ENCODE data around the gene UMPS.

DNA sequence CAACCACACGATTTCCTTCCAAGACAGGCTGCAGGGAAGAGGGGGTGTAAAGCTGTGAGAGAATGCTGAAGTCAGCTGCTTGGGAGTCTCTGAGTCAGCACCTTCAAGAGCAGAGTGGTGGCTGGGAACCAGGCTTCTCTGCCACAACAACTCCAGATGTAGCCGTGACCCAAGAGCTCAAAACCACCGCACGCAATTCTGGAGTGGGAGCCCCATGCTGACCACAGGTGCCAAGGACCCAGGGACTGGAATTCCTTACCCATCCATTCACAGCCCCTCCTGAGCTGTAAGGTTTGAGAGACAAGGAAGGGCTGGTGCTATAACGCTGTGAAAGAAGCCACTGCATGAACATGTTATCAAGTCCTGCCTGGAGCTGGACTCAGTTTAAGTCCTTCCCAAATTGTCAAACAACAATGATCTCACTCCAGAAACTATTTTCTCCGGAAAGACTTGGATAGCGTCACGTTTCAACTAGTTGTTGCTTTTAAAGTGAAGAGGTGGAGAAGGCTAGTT lies 61.4 kb downstream of the UMPS start:
- TF ChIP-seq, protein P1, sequence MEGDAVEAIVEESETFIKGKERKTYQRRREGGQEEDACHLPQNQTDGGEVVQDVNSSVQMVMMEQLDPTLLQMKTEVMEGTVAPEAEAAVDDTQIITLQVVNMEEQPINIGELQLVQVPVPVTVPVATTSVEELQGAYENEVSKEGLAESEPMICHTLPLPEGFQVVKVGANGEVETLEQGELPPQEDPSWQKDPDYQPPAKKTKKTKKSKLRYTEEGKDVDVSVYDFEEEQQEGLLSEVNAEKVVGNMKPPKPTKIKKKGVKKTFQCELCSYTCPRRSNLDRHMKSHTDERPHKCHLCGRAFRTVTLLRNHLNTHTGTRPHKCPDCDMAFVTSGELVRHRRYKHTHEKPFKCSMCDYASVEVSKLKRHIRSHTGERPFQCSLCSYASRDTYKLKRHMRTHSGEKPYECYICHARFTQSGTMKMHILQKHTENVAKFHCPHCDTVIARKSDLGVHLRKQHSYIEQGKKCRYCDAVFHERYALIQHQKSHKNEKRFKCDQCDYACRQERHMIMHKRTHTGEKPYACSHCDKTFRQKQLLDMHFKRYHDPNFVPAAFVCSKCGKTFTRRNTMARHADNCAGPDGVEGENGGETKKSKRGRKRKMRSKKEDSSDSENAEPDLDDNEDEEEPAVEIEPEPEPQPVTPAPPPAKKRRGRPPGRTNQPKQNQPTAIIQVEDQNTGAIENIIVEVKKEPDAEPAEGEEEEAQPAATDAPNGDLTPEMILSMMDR (conservative IDR thresholded peaks at IDR 0.05; ENCODE audit: low read depth in 2 of 2): no peak
- TF ChIP-seq, protein P2, sequence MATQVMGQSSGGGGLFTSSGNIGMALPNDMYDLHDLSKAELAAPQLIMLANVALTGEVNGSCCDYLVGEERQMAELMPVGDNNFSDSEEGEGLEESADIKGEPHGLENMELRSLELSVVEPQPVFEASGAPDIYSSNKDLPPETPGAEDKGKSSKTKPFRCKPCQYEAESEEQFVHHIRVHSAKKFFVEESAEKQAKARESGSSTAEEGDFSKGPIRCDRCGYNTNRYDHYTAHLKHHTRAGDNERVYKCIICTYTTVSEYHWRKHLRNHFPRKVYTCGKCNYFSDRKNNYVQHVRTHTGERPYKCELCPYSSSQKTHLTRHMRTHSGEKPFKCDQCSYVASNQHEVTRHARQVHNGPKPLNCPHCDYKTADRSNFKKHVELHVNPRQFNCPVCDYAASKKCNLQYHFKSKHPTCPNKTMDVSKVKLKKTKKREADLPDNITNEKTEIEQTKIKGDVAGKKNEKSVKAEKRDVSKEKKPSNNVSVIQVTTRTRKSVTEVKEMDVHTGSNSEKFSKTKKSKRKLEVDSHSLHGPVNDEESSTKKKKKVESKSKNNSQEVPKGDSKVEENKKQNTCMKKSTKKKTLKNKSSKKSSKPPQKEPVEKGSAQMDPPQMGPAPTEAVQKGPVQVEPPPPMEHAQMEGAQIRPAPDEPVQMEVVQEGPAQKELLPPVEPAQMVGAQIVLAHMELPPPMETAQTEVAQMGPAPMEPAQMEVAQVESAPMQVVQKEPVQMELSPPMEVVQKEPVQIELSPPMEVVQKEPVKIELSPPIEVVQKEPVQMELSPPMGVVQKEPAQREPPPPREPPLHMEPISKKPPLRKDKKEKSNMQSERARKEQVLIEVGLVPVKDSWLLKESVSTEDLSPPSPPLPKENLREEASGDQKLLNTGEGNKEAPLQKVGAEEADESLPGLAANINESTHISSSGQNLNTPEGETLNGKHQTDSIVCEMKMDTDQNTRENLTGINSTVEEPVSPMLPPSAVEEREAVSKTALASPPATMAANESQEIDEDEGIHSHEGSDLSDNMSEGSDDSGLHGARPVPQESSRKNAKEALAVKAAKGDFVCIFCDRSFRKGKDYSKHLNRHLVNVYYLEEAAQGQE (IDR thresholded peaks at IDR 0.05; ENCODE audit: unreplicated experiment): no peak
- no peak for TF ChIP-seq EZH2 (IDR thresholded peaks at IDR 0.05; ENCODE audit: low read depth, unreplicated experiment)
- TF ChIP-seq STAT1 (IDR thresholded peaks at IDR 0.05; ENCODE audit: unreplicated experiment): no peak
- TF ChIP-seq, protein P3, sequence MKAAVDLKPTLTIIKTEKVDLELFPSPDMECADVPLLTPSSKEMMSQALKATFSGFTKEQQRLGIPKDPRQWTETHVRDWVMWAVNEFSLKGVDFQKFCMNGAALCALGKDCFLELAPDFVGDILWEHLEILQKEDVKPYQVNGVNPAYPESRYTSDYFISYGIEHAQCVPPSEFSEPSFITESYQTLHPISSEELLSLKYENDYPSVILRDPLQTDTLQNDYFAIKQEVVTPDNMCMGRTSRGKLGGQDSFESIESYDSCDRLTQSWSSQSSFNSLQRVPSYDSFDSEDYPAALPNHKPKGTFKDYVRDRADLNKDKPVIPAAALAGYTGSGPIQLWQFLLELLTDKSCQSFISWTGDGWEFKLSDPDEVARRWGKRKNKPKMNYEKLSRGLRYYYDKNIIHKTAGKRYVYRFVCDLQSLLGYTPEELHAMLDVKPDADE (IDR thresholded peaks at IDR 0.05): no peak
- TF ChIP-seq EZH2phosphoT487 (IDR thresholded peaks at IDR 0.05; ENCODE audit: unreplicated experiment): no peak

All from GM23338 (cell line).